ENCODE data around the gene KBTBD12. TPM values are rescaled to one million over a fixed set of nuclear protein-coding genes. Genes with fewer than 3 reads are reported as not detected.
"Not testable (repeated sequence)": the region's sequence is repeated elsewhere in the genome, so short reads cannot be mapped to it uniquely, and the experiment has no call there.

KBTBD12 gene
- total RNA-seq, 1 experiment from 2014 or later = not detected

DNA sequence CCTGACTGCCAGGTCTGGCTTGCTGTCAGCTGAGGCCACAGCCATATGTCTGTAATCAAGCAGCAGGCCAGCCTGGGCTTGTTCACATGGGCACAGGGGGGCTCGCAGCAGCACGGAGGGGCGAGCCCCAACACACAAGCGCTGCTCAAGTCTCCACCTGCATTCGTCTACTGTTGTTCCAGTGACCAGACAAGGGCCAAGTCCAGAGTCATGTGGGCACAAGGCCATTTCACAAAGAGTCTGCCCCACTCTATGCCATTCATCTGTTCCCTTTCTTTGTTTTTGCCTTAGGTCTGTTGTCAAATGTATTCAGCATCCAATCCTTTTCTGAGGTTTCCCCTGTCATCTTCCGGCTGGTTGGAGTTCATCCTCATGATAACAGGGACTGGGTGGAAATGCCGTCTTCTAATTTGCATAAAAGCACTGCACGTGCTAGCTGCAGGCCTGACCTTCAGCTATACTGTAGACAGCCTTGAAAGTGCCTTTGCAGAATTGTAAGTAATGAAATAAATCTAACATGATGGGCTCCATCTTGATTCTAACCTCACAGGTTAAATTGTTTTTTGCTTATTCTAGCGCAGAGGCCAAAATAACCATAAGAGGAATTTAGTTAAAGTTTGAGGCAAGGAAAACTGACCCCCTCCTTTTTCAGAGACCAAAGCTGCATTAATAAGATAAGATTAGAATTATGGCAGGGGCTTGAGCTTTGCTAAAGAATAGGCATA is 28.6 kb upstream of the KBTBD12 start:
- Histone ChIP-seq H3K4me2 (ENCODE audit: low read depth, low read length, poor library complexity, severe bottlenecking) (no peak overlapping the region), H3K4me3 (ENCODE audit: low read length) (no peak overlapping the region), H3K79me2 (ENCODE audit: low read length) (no peaks in the 10 kb centered on the region), H2AFZ (ENCODE audit: low read length) (no peak overlapping the region), H4K20me1 (ENCODE audit: insufficient read depth, low read depth, low read length) (no peaks in the 10 kb centered on the region), H3K9ac (ENCODE audit: low read length) (no peak overlapping the region), H3K9me3 (ENCODE audit: low read length) (no peaks in the 10 kb centered on the region; the same call in 1 of the 2 replicates), H3K4me1 (ENCODE audit: low read length) (peaks cover 15% of the 10 kb centered on the region), H3K27me3 (ENCODE audit: low read length) (no peaks in the 10 kb centered on the region; the same call in 1 of the 2 replicates), H3K9me2 (replicated peaks; ENCODE audit: insufficient read depth, low read length) (no peaks in the 10 kb centered on the region), H3K27ac (ENCODE audit: low read length) (no peak overlapping the region), H3K36me3 (ENCODE audit: insufficient read depth, low read length) (no peaks in the 10 kb centered on the region)
- peak; percentile 46 for DNase-seq

DNA sequence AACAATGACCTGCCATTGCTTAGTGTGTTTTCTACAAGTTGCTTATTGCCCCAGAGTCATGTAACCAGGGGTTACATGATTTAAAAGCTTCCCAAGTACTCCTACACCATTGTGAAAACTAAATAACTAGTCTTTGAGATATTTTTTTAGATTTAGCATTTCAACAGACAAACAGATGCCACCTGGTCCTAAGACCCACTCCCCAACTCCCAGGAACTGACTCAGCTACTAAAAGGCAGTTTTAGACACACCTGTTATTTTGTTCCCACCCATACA is 28.1 kb upstream of the KBTBD12 start:
- H3K4me3 ChIP-seq (ENCODE audit: low read length) = no peak overlapping the region
- peaks cover 15% of the 10 kb centered on the region for H3K4me1 ChIP-seq (ENCODE audit: low read length)
- H3K27me3 ChIP-seq (ENCODE audit: low read length) = no peaks in the 10 kb centered on the region; the same call in 1 of the 2 replicates
- H3K9me3 ChIP-seq (ENCODE audit: low read length) = no peaks in the 10 kb centered on the region; the same call in 1 of the 2 replicates
- H3K9me2 ChIP-seq (replicated peaks; ENCODE audit: insufficient read depth, low read length) = no peaks in the 10 kb centered on the region
- no peak for DNase-seq
- no peak overlapping the region for H3K4me2 ChIP-seq (ENCODE audit: low read depth, low read length, poor library complexity, severe bottlenecking)
- no peaks in the 10 kb centered on the region for H3K36me3 ChIP-seq (ENCODE audit: insufficient read depth, low read length)
- H3K79me2 ChIP-seq (ENCODE audit: low read length) = no peaks in the 10 kb centered on the region
- no peak overlapping the region for H2AFZ ChIP-seq (ENCODE audit: low read length)
- no peak overlapping the region for H3K9ac ChIP-seq (ENCODE audit: low read length)
- H3K27ac ChIP-seq (ENCODE audit: low read length) = no peak overlapping the region
- no peaks in the 10 kb centered on the region for H4K20me1 ChIP-seq (ENCODE audit: insufficient read depth, low read depth, low read length)

DNA sequence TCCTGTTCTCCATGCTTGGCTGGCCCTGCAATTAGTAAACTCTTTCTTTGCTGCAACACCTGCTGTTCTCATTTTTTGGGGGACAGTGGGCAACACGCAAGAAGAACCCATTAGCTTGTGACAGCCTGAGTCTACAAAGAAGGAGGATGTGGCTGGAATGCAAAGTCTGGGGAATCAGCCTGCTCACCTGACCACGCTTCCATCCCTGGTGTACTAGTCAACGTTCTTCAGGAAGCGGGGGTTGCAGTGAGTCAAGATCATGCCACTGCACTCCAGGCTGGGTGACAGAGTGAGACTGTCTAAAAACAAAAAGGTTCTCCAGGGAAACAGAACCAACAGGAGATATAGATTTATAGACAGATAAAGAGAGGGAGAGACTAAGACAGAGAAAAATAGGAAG is 27.7 kb upstream of the KBTBD12 start:
- H3K27ac ChIP-seq (ENCODE audit: low read length) = no peak overlapping the region
- H2AFZ ChIP-seq (ENCODE audit: low read length) = no peak overlapping the region
- no peak overlapping the region for H3K9ac ChIP-seq (ENCODE audit: low read length)
- H3K9me2 ChIP-seq (replicated peaks; ENCODE audit: insufficient read depth, low read length) = no peaks in the 10 kb centered on the region
- no peak for DNase-seq
- H3K36me3 ChIP-seq (ENCODE audit: insufficient read depth, low read length) = no peaks in the 10 kb centered on the region
- no peaks in the 10 kb centered on the region for H3K79me2 ChIP-seq (ENCODE audit: low read length)
- H3K27me3 ChIP-seq (ENCODE audit: low read length) = no peaks in the 10 kb centered on the region; the same call in 1 of the 2 replicates
- peaks cover 15% of the 10 kb centered on the region for H3K4me1 ChIP-seq (ENCODE audit: low read length)
- no peak overlapping the region for H3K4me2 ChIP-seq (ENCODE audit: low read depth, low read length, poor library complexity, severe bottlenecking)
- no peak overlapping the region for H3K4me3 ChIP-seq (ENCODE audit: low read length)
- H3K9me3 ChIP-seq (ENCODE audit: low read length) = no peaks in the 10 kb centered on the region; the same call in 1 of the 2 replicates
- no peaks in the 10 kb centered on the region for H4K20me1 ChIP-seq (ENCODE audit: insufficient read depth, low read depth, low read length)

DNA sequence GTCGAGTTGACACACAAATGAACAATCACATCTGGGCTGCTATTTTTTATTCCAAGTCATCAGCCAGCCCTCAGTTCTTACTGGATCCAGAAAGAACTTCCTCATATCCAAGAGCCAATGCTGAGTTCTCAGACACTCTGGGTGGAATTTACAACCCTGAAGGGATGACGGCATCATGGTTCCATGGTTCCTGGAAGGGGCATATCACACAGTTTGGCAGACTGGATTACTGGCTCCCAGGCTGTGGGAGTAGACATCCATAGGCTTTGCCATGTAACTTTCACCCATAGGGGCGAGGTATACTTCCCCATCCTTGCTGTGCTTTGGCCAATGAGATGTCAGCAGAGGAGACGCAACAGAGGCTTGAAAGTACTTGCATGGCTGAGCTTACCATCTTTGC is 26.9 kb upstream of the KBTBD12 start:
- H3K4me3 ChIP-seq (ENCODE audit: low read length) = no peak overlapping the region
- no peak for DNase-seq
- no peaks in the 10 kb centered on the region; the same call in 1 of the 2 replicates for H3K9me3 ChIP-seq (ENCODE audit: low read length)
- peaks cover 15% of the 10 kb centered on the region for H3K4me1 ChIP-seq (ENCODE audit: low read length)
- H3K9me2 ChIP-seq (replicated peaks; ENCODE audit: insufficient read depth, low read length) = no peaks in the 10 kb centered on the region
- H4K20me1 ChIP-seq (ENCODE audit: insufficient read depth, low read depth, low read length) = no peaks in the 10 kb centered on the region
- H3K27ac ChIP-seq (ENCODE audit: low read length) = no peak overlapping the region
- no peak overlapping the region for H2AFZ ChIP-seq (ENCODE audit: low read length)
- no peaks in the 10 kb centered on the region; the same call in 1 of the 2 replicates for H3K27me3 ChIP-seq (ENCODE audit: low read length)
- H3K4me2 ChIP-seq (ENCODE audit: low read depth, low read length, poor library complexity, severe bottlenecking) = no peak overlapping the region
- H3K79me2 ChIP-seq (ENCODE audit: low read length) = no peaks in the 10 kb centered on the region
- H3K9ac ChIP-seq (ENCODE audit: low read length) = no peak overlapping the region
- H3K36me3 ChIP-seq (ENCODE audit: insufficient read depth, low read length) = no peaks in the 10 kb centered on the region

DNA sequence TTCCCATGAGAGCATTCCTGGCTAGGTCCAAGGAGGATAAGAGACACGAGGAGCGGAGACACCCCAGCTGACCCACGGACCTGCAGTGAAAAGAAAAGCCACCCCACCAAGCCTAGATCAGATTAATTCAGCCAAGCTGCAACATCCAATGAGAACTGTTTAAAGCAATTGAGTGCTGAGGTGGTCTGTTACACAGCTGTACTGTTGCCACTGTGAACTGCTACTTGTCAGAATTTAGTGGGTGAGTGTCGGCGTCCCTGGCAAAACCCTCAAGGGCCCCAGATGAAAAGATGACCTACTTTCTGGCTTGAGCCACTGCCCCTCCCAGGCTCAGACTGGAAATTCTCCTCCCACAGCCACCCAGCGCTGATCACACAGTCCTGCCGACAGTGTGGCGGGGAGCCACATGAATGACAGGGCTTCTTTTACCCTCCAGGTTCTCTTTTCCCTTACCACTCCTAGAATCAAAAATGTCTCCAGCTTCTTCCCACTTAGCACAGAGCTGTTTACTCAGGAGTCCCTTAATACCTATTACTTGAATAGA is 26.4 kb upstream of the KBTBD12 start:
- no peak overlapping the region for H3K4me2 ChIP-seq (ENCODE audit: low read depth, low read length, poor library complexity, severe bottlenecking)

DNA sequence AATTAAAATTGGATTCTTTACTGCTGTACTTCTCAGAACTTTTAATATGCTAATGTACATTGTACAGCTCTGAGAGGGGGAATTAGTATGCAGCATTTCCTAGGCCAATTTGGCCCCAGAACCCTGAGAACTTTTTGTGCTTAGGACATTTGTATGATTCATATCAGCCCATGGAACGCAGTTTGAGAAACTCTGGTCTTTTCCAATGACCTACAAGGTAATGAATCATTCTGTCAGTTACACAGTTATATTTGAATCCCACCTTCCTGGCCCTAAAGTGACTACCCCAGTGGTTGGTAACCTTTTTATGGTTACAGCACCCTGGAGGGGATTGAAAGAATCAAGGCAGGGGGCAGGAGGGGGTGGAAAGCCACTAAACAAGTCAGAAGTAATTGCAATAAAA is 25.6 kb upstream of the KBTBD12 start:
- H3K4me3 ChIP-seq (ENCODE audit: low read length) = no peak overlapping the region
- DNase-seq = no peak
- H4K20me1 ChIP-seq (ENCODE audit: insufficient read depth, low read depth, low read length) = no peaks in the 10 kb centered on the region
- H3K9ac ChIP-seq (ENCODE audit: low read length) = no peak overlapping the region
- no peaks in the 10 kb centered on the region; the same call in 1 of the 2 replicates for H3K9me3 ChIP-seq (ENCODE audit: low read length)
- no peak overlapping the region for H2AFZ ChIP-seq (ENCODE audit: low read length)
- H3K9me2 ChIP-seq (replicated peaks; ENCODE audit: insufficient read depth, low read length) = no peaks in the 10 kb centered on the region
- H3K4me2 ChIP-seq (ENCODE audit: low read depth, low read length, poor library complexity, severe bottlenecking) = no peak overlapping the region
- no peak overlapping the region for H3K27ac ChIP-seq (ENCODE audit: low read length)
- H3K4me1 ChIP-seq (ENCODE audit: low read length) = peaks cover 15% of the 10 kb centered on the region
- no peaks in the 10 kb centered on the region for H3K79me2 ChIP-seq (ENCODE audit: low read length)
- no peaks in the 10 kb centered on the region for H3K36me3 ChIP-seq (ENCODE audit: insufficient read depth, low read length)
- no peaks in the 10 kb centered on the region; the same call in 1 of the 2 replicates for H3K27me3 ChIP-seq (ENCODE audit: low read length)

More for the DNA sequence above, 26.4 kb upstream of the KBTBD12 start:
- Histone ChIP-seq H3K9ac (ENCODE audit: low read length) (no peak overlapping the region), H4K20me1 (ENCODE audit: insufficient read depth, low read depth, low read length) (no peaks in the 10 kb centered on the region), H3K4me1 (ENCODE audit: low read length) (peaks cover 15% of the 10 kb centered on the region), H3K27ac (ENCODE audit: low read length) (no peak overlapping the region), H3K27me3 (ENCODE audit: low read length) (no peaks in the 10 kb centered on the region; the same call in 1 of the 2 replicates), H3K9me2 (replicated peaks; ENCODE audit: insufficient read depth, low read length) (no peaks in the 10 kb centered on the region), H2AFZ (ENCODE audit: low read length) (no peak overlapping the region), H3K79me2 (ENCODE audit: low read length) (no peaks in the 10 kb centered on the region), H3K4me3 (ENCODE audit: low read length) (no peak overlapping the region), H3K36me3 (ENCODE audit: insufficient read depth, low read length) (no peaks in the 10 kb centered on the region), H3K9me3 (ENCODE audit: low read length) (no peaks in the 10 kb centered on the region; the same call in 1 of the 2 replicates)
- no peak for DNase-seq

DNA sequence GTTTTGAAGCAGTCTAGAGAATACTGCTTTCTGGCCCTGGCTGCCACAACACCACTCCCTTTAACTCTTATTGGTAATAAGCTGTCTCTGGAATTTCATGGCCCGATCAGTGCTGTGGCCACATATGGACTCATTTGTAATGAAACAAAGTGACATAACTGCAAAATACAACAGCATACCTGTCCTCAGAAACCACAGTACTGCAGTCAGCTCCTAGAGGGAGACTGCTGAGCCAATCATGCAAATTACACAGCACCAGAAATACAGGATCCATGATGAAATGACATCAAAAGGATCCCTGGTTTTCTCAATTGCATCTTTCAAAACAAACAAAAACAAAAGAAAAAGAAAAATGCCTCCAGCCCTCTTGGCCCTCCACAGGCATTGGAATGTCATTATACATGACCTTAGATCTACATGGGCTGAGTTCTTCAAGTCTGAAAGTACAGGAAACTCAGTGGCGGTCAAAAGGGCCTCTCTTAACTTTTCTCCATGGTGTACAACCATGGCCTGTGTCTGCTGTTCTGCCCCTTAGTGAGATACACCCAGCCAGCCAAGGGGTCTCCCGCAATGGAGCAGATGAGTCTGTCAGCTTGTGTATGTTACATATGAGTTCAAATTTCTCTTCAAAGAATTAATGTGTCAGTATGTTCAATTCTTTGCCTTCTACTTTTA is 24.9 kb upstream of the KBTBD12 start:
- Histone ChIP-seq H3K4me2 (ENCODE audit: low read depth, low read length, poor library complexity, severe bottlenecking) (no peak overlapping the region), H3K9ac (ENCODE audit: low read length) (no peak overlapping the region), H3K4me3 (ENCODE audit: low read length) (no peak overlapping the region), H2AFZ (ENCODE audit: low read length) (no peak overlapping the region), H3K4me1 (ENCODE audit: low read length) (peaks cover 15% of the 10 kb centered on the region), H3K9me2 (replicated peaks; ENCODE audit: insufficient read depth, low read length) (no peaks in the 10 kb centered on the region), H3K9me3 (ENCODE audit: low read length) (no peaks in the 10 kb centered on the region; the same call in 1 of the 2 replicates), H4K20me1 (ENCODE audit: insufficient read depth, low read depth, low read length) (no peaks in the 10 kb centered on the region), H3K79me2 (ENCODE audit: low read length) (no peaks in the 10 kb centered on the region), H3K27me3 (ENCODE audit: low read length) (no peaks in the 10 kb centered on the region; the same call in 1 of the 2 replicates), H3K27ac (ENCODE audit: low read length) (no peak overlapping the region), H3K36me3 (ENCODE audit: insufficient read depth, low read length) (no peaks in the 10 kb centered on the region)
- no peak for DNase-seq

DNA sequence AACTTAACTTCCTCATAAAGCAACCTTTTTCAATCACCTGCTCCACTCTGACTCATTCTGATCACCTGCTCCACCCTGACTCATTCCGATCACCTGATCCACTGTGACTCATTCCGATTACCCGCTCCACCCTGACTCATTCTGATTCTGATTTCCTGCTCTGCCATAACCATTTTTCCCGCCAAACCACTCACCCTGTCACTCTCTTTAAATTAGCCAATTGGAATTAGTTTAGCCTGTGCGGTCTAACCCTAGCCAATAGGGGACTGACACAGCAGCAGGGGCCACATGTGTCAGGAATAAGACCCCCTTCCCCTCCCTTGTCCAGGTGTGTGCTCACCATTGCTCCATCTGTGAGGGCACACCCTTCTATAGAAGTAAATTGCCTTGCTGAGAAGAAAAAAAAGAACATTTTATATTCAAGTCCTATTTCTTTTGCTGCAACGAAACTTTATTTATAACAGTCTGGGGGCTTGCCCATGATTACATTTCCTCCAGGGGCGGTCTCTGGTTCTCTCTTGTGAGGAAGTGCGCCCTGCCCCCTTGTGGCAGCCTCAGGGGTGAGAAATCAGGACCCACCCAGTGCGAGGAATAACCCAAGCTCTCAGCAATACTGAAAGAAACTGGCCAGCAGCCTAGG is 24.3 kb upstream of the KBTBD12 start:
- H3K27me3 ChIP-seq (ENCODE audit: low read length); H3K4me3 ChIP-seq (ENCODE audit: low read length); H3K9me2 ChIP-seq (replicated peaks; ENCODE audit: insufficient read depth, low read length); H3K27ac ChIP-seq (ENCODE audit: low read length); H3K4me2 ChIP-seq (ENCODE audit: low read depth, low read length, poor library complexity, severe bottlenecking); H4K20me1 ChIP-seq (ENCODE audit: insufficient read depth, low read depth, low read length); H3K79me2 ChIP-seq (ENCODE audit: low read length); H2AFZ ChIP-seq (ENCODE audit: low read length); H3K36me3 ChIP-seq (ENCODE audit: insufficient read depth, low read length); H3K9ac ChIP-seq (ENCODE audit: low read length); H3K9me3 ChIP-seq (ENCODE audit: low read length): not testable (repeated sequence)
- peak; percentile 63 for DNase-seq
- peaks cover 14% of the 10 kb centered on the region for H3K4me1 ChIP-seq (ENCODE audit: low read length)
